ENCODE measurements around the gene VPS50. TPM values are rescaled to one million over a fixed set of nuclear protein-coding genes. Genes with fewer than 3 reads are reported as not detected.

Gene VPS50
- total and polyA plus RNA-seq, 10 of the 15 experiments (the other 5 are each of a cell fraction or from before 2014, with no cell fraction given), result 4.0 to 22.0 (median 16.2) TPM

GRCh38 chr7:93374345-93374940, 142.3 kb downstream of the VPS50 start:
- Histone ChIP-seq H3K79me2 (ENCODE audit: control insufficient read depth, insufficient read depth, low read length) (no peaks in the 10 kb centered on the region), H4K20me1 (ENCODE audit: control insufficient read depth, insufficient read depth) (no peaks in the 10 kb centered on the region), H2AFZ (ENCODE audit: control insufficient read depth, low read depth, low read length) (no peak overlapping the region), H3K27me3 (replicated peaks in 1 of 2; ENCODE audit: control insufficient read depth in 2 of 2, insufficient read depth in 2 of 2, low read length in 1 of 2) (0 out of 4 replicates have a peak, but pooled peaks cover 0 to 3% of the 10 kb centered on the region in 2 experiments), H3K9ac (ENCODE audit: control insufficient read depth, insufficient read depth, low read length) (no peak overlapping the region), H3K27ac (ENCODE audit: control insufficient read depth, insufficient read depth) (no peak overlapping the region), H3K9me3 (replicated peaks; ENCODE audit: control insufficient read depth, insufficient read depth, low read length) (no peaks in the 10 kb centered on the region), H3K4me1 (ENCODE audit: control insufficient read depth, insufficient read depth, low read length) (peaks cover 5% of the 10 kb centered on the region), H3K4me3 (no peak overlapping the region), H3K36me3 (ENCODE audit: control insufficient read depth in 2 of 2, insufficient read depth in 2 of 2, low read length in 1 of 2) (no peaks in the 10 kb centered on the region), H3K4me2 (ENCODE audit: control insufficient read depth, insufficient read depth) (no peak overlapping the region)
- ChIA-PET POLR2A (no interaction called here), RAD21 (ENCODE audit: unreplicated experiment) (interaction anchor here (0.7 to 1.3 kb wide), 4 partner anchors 123 to 282 kb away, joined by 3 to 12 read pairs (median 3); partner anchors contain the start of gene VPS50), SMC1A (ENCODE audit: uncharacterized antibody, unreplicated experiment) (interaction anchor here (0.6 to 1.5 kb wide), 6 partner anchors 20 to 152 kb away, joined by 3 to 8 read pairs (median 3); no protein-coding TSS in a partner anchor), CTCF (interaction anchor here (0.6 to 2.3 kb wide), 14 partner anchors 8 to 874 kb away, joined by 3 to 30 read pairs (median 4); no protein-coding TSS in a partner anchor)
- peak; percentile 84 for ATAC-seq
- BruUV-seq (replicated peaks), result no TSS peak
- intact Hi-C loops (cut with micrococcal nuclease; ENCODE audit: unreplicated experiment) (loop anchor here (1.0 to 10.0 kb wide), 2 partner anchors 129 to 280 kb away; no protein-coding TSS in a partner anchor), in situ Hi-C loops (cut with MboI) (no loop called here)
- 16% methylated on average over 5 of the region's 5 CpGs for WGBS (ENCODE audit: insufficient coverage, insufficient replicate concordance, low lambda C conversion rate, missing lambda C conversion rate)
- TF ChIP-seq RELB (IDR thresholded peaks at IDR 0.05; ENCODE audit: low read depth) (no peak), CTCF (IDR thresholded peaks at IDR 0.05 in 2 of 3, conservative IDR thresholded peaks at IDR 0.05 in 1 of 3; ENCODE audit: control insufficient read depth in 2 of 3, extremely low read depth in 1 of 3, insufficient read depth in 1 of 3, low read depth in 3 of 3, low read length in 3 of 3) (peak; percentile 63 to 87 (median 82)), SMC3 (IDR thresholded peaks at IDR 0.05; ENCODE audit: borderline replicate concordance, low read length) (peak; percentile 21; the same call in 1 of the 2 replicates), RAD21 (IDR thresholded peaks at IDR 0.05; ENCODE audit: insufficient read depth, low read depth, low read length) (peak; percentile 67)
- peak; percentile 54 for FAIRE-seq
- no peak for DNase-seq (ENCODE audit: low read depth, low spot score)
